SK-N-SH (cell line): ENCODE data around the gene ST3GAL2.

Experiments used
- CHD2 ChIP-seq: fragments of 150-350 bp; IDR thresholded peaks from 2 replicates; pipeline ENCODE4 v1.6.1; 2018; ENCODE audit warnings: low read length; ENCODE audit not compliant: partially characterized antibody
- CTCF ChIP-seq: fragments of 200-600 bp; sonication (generic); IDR thresholded peaks from 2 replicates; pipeline ENCODE4 v1.6.1; 2017; ENCODE audit warnings: antibody characterized with exemption, mild to moderate bottlenecking, moderate library complexity
- EP300 ChIP-seq, 2 experiments: IDR thresholded peaks; 2 replicates each; pipeline versions ENCODE4 v1.4.0 to v1.6.1; 2012; ENCODE audit warnings: borderline replicate concordance in 1 of 2, low read depth in 1 of 2, low read length in 1 of 2
- FOXJ3 ChIP-seq: sonication (generic); formaldehyde crosslinking; IDR thresholded peaks from 2 replicates; pipeline ENCODE4 v1.5.1; 2020; ENCODE audit warnings: mild to moderate bottlenecking, missing genetic modification reagents
- FOXM1 ChIP-seq: IDR thresholded peaks from 2 replicates; pipeline ENCODE4 v1.4.0; 2012; ENCODE audit warnings: low read depth, mild to moderate bottlenecking
- MXI1 ChIP-seq: IDR thresholded peaks from 2 replicates; pipeline ENCODE4 v1.6.1; 2012; ENCODE audit warnings: mild to moderate bottlenecking, low read depth, low read length, improper control_type of control experiment
- POLR2AphosphoS5 ChIP-seq: IDR thresholded peaks from 2 replicates; pipeline ENCODE4 v1.6.1; 2012; ENCODE audit warnings: low read depth, low read length
- REST ChIP-seq: IDR thresholded peaks from 2 replicates; pipeline ENCODE4 v1.6.1; 2012; ENCODE audit warnings: mild to moderate bottlenecking, low read depth, low read length, moderate library complexity
- RFX5 ChIP-seq: IDR thresholded peaks from 2 replicates; pipeline ENCODE4 v1.6.1; 2012; ENCODE audit warnings: mild to moderate bottlenecking, improper control_type of control experiment, low read length
- TCF12 ChIP-seq: IDR thresholded peaks from 2 replicates; pipeline ENCODE4 v1.4.0; 2012
- USF1 ChIP-seq: IDR thresholded peaks from 2 replicates; pipeline ENCODE4 v1.4.0; 2012; ENCODE audit warnings: low read depth, borderline replicate concordance
- YY1 ChIP-seq: IDR thresholded peaks from 2 replicates; pipeline ENCODE4 v1.4.0; 2012; ENCODE audit warnings: low read depth, mild to moderate bottlenecking
- ZBTB33 ChIP-seq: IDR thresholded peaks from 2 replicates; pipeline ENCODE4 v1.4.0; 2012; ENCODE audit warnings: low read depth, borderline replicate concordance

GRCh38 chr16:70437017-70437581 is 1.8 kb downstream of the ST3GAL2 start:
- TF ChIP-seq EP300 (IDR thresholded peaks at IDR 0.05; ENCODE audit: borderline replicate concordance in 1 of 2, low read depth in 1 of 2, low read length in 1 of 2) (peak in 1 of 2 experiments; percentile 77; a peak in 2 of 4 replicates), FOXJ3 (CRISPR knock-in tag) (no peak), TCF12 (peak; percentile 95), POLR2AphosphoS5 (no peak; the same call in 1 of the 2 replicates), FOXM1 (no peak), RFX5 (no peak), ZBTB33 (no peak), CTCF (no peak), MXI1 (peak; percentile 34), USF1 (no peak), REST (peak; percentile 65; the same call in 1 of the 2 replicates), CHD2 (peak; percentile 45), YY1 (peak; percentile 46; the same call in 1 of the 2 replicates)
